H1 (cell line): ENCODE measurements around the gene ATP5F1A. TPM values are rescaled to one million over a fixed set of nuclear protein-coding genes. Genes with fewer than 3 reads are reported as not detected.

ENCODE experiments used
- CTCF ChIA-PET: fragments of 300-600 bp; sonication (Branson Sonifier 250); formaldehyde crosslinking; loops from one replicate; lab custom pipeline; 2021; ENCODE audit not compliant: partially characterized antibody; lab: Charles Lee
- POLR2A ChIA-PET: fragments of 300-600 bp; sonication (Branson Sonifier 250); formaldehyde crosslinking; loops from one replicate; lab custom pipeline; 2021; ENCODE audit warnings: inconsistent platforms; ENCODE audit not compliant: partially characterized antibody; lab: Charles Lee
- DNase-seq, 2 experiments: peaks; one replicate each; pipeline versions ENCODE4 v3.0.0 to v3.0.0-alpha.2; 2010 to 2022; ENCODE audit warnings: low spot score in 2 of 2, low read depth in 1 of 2, mixed read lengths in 1 of 2
- FAIRE-seq: peaks from 2 replicates; lab custom pipeline; 2011; peaks lifted over from hg19 to GRCh38; lab: Jason Lieb, UNC
- H2AFZ ChIP-seq: 2 replicates; pipeline ENCODE4 v1.8.1; 2012; ENCODE audit warnings: low read length, inconsistent platforms
- H2AK5ac ChIP-seq: 2 replicates; pipeline ENCODE4 v1.6.1; 2013; ENCODE audit warnings: low read depth, low read length
- H2BK120ac ChIP-seq: replicated peaks from 2 replicates; pipeline ENCODE3; 2013; ENCODE audit warnings: low read depth, low read length, inconsistent platforms
- H2BK12ac ChIP-seq: 2 replicates; pipeline ENCODE4 v1.6.1; 2013; ENCODE audit warnings: low read depth, low read length
- H2BK15ac ChIP-seq: 2 replicates; pipeline ENCODE4 v1.6.1; 2013; ENCODE audit warnings: low read length
- H2BK20ac ChIP-seq: 2 replicates; pipeline ENCODE4 v1.6.1; 2013; ENCODE audit warnings: low read length
- H2BK5ac ChIP-seq: 2 replicates; pipeline ENCODE4 v1.6.1; 2013; ENCODE audit warnings: low read depth, low read length
- H3K14ac ChIP-seq: 2 replicates; pipeline ENCODE4 v1.6.1; 2013; ENCODE audit warnings: inconsistent platforms; ENCODE audit not compliant: insufficient read length
- H3K18ac ChIP-seq: 2 replicates; pipeline ENCODE4 v1.6.1; 2013; ENCODE audit warnings: low read length; ENCODE audit errors: extremely low read depth
- H3K23ac ChIP-seq: 2 replicates; pipeline ENCODE4 v1.6.1; 2013; ENCODE audit warnings: inconsistent platforms; ENCODE audit not compliant: insufficient read length
- H3K23me2 ChIP-seq: 2 replicates; pipeline ENCODE4 v1.6.1; 2013; ENCODE audit warnings: low read depth, low read length
- H3K27ac ChIP-seq: 2 replicates; pipeline ENCODE4 v1.6.1; 2011; ENCODE audit warnings: low read depth, low read length, inconsistent platforms
- H3K27me3 ChIP-seq, 4 experiments: replicated peaks in 1 of 4; 1 replicate in 1 of 4; 2 replicates in 3 of 4; pipeline versions ENCODE4 v1.6.1 to v1.8.1; 2011 to 2013; ENCODE audit warnings: low read length in 3 of 4, mild to moderate bottlenecking in 3 of 4, inconsistent platforms in 2 of 4, mixed read lengths in 2 of 4, moderate library complexity in 1 of 4; ENCODE audit not compliant: control insufficient read depth in 3 of 4, insufficient read depth in 3 of 4; ENCODE audit errors: extremely low read depth in 1 of 4
- H3K36me3 ChIP-seq, 4 experiments: 2 replicates each; pipeline versions ENCODE4 v1.6.1 to v1.8.1; 2011 to 2013; ENCODE audit warnings: mild to moderate bottlenecking in 4 of 4, low read length in 3 of 4, moderate library complexity in 2 of 4, control low read depth in 1 of 4, inconsistent platforms in 1 of 4; ENCODE audit not compliant: insufficient read depth in 4 of 4, control insufficient read depth in 2 of 4
- H3K4ac ChIP-seq: replicated peaks from 2 replicates; pipeline ENCODE3; 2013; ENCODE audit warnings: low read length, low read depth, mixed read lengths, inconsistent platforms; ENCODE audit not compliant: insufficient read length
- H3K4me1 ChIP-seq, 4 experiments: replicated peaks in 1 of 4; 1 replicate in 1 of 4; 2 replicates in 3 of 4; pipeline versions ENCODE4 v1.6.1 to v1.8.1; 2011 to 2013; ENCODE audit warnings: low read length in 3 of 4, inconsistent platforms in 2 of 4, mixed read lengths in 1 of 4; ENCODE audit not compliant: insufficient read depth in 4 of 4, control insufficient read depth in 3 of 4
- H3K4me2 ChIP-seq, 2 experiments: 2 replicates each; pipeline versions ENCODE4 v1.6.1 to v1.8.1; 2011 to 2013; ENCODE audit warnings: low read depth in 2 of 2, low read length in 2 of 2, control low read depth in 1 of 2, inconsistent platforms in 1 of 2, mild to moderate bottlenecking in 1 of 2; ENCODE audit not compliant: insufficient read depth in 1 of 2
- H3K4me3 ChIP-seq, 4 experiments: fragments of 200-600, 300-600 bp in 1 of 4; sonication (generic), shearing (Covaris generic), sonication (Bioruptor Twin) in 1 of 4; 2 replicates each; pipeline versions ENCODE4 v1.5.1 to v1.8.1; 2011 to 2016; ENCODE audit warnings: low read length in 4 of 4, low read depth in 3 of 4, control low read depth in 2 of 4, inconsistent platforms in 2 of 4, mild to moderate bottlenecking in 2 of 4, mixed read lengths in 1 of 4, moderate library complexity in 1 of 4; ENCODE audit not compliant: insufficient read depth in 2 of 4; ENCODE audit errors: extremely low read depth in 1 of 4
- H3K56ac ChIP-seq: replicated peaks from 2 replicates; pipeline ENCODE3; 2013; ENCODE audit warnings: low read depth, mild to moderate bottlenecking, mixed read lengths, low read length, inconsistent platforms; ENCODE audit not compliant: insufficient read length
- H3K79me1 ChIP-seq: 2 replicates; pipeline ENCODE4 v1.6.1; 2013; ENCODE audit warnings: low read depth, low read length, control low read depth
- H3K79me2 ChIP-seq, 2 experiments: 2 replicates each; pipeline versions ENCODE4 v1.6.1 to v1.8.1; 2012 to 2013; ENCODE audit warnings: low read length in 2 of 2, mild to moderate bottlenecking in 2 of 2, inconsistent platforms in 1 of 2; ENCODE audit not compliant: insufficient read depth in 2 of 2, control insufficient read depth in 1 of 2
- H3K9ac ChIP-seq, 4 experiments: replicated peaks in 1 of 4; 1 replicate in 1 of 4; 2 replicates in 3 of 4; pipeline versions ENCODE4 v1.6.1 to v1.8.1; 2011 to 2013; ENCODE audit warnings: low read depth in 3 of 4, low read length in 3 of 4, control low read depth in 2 of 4, mild to moderate bottlenecking in 2 of 4, moderate library complexity in 2 of 4, inconsistent platforms in 1 of 4; ENCODE audit errors: extremely low read depth in 1 of 4
- H3K9me3 ChIP-seq, 2 experiments: 2 replicates each; pipeline versions ENCODE4 v1.6.1 to v1.8.1; 2012 to 2013; ENCODE audit warnings: mild to moderate bottlenecking in 2 of 2, moderate library complexity in 2 of 2, control low read depth in 1 of 2, inconsistent platforms in 1 of 2, low read depth in 1 of 2, low read length in 1 of 2, mixed read lengths in 1 of 2; ENCODE audit not compliant: insufficient read depth in 2 of 2
- H4K20me1 ChIP-seq, 2 experiments: replicated peaks in 1 of 2; 2 replicates each; pipeline versions ENCODE3 to v1.8.1; 2011 to 2013; ENCODE audit warnings: inconsistent platforms in 2 of 2, low read length in 2 of 2, mild to moderate bottlenecking in 1 of 2; ENCODE audit not compliant: insufficient read depth in 2 of 2, control insufficient read depth in 1 of 2
- H4K5ac ChIP-seq: 2 replicates; pipeline ENCODE4 v1.6.1; 2013; ENCODE audit warnings: low read length, low read depth, mixed read lengths, inconsistent platforms; ENCODE audit not compliant: insufficient read length
- H4K8ac ChIP-seq: 2 replicates; pipeline ENCODE4 v1.8.0; 2013; ENCODE audit warnings: mild to moderate bottlenecking, moderate library complexity, low read length, inconsistent platforms; ENCODE audit not compliant: insufficient read depth; ENCODE audit errors: extremely low read depth
- H4K91ac ChIP-seq: replicated peaks from 2 replicates; pipeline ENCODE3; 2013; ENCODE audit warnings: low read length, mixed read lengths, inconsistent platforms; ENCODE audit not compliant: insufficient read length
- E2F6 ChIP-seq: IDR thresholded peaks from 2 replicates; pipeline ENCODE4 v1.6.1; 2012; ENCODE audit warnings: inconsistent platforms
- SP1 ChIP-seq: IDR thresholded peaks from 2 replicates; pipeline ENCODE4 v1.6.1; 2011; ENCODE audit warnings: low read depth, low read length
- SP4 ChIP-seq: IDR thresholded peaks from 2 replicates; pipeline ENCODE4 v1.6.1; 2012; ENCODE audit warnings: low read length, inconsistent platforms
- SUZ12 ChIP-seq: fragments of 200-600 bp; sonication (generic); IDR thresholded peaks from 2 replicates; pipeline ENCODE4 v1.6.1; 2012; ENCODE audit warnings: mild to moderate bottlenecking, inconsistent platforms, low read length, moderate library complexity, mixed read lengths
- TAF1 ChIP-seq: IDR thresholded peaks from 2 replicates; pipeline ENCODE4 v1.6.1; 2011; ENCODE audit warnings: mild to moderate bottlenecking, low read depth, low read length
- TAF7 ChIP-seq: optimal IDR thresholded peaks from 2 replicates; pipeline ENCODE3; 2011; ENCODE audit warnings: low read depth, mild to moderate bottlenecking, inconsistent platforms, low read length, moderate library complexity, borderline replicate concordance
- TCF12 ChIP-seq: IDR thresholded peaks from 2 replicates; pipeline ENCODE4 v1.6.1; 2011; ENCODE audit warnings: low read depth, mild to moderate bottlenecking, low read length
- WGBS, 2 experiments: shearing (Covaris generic) in 1 of 2; methylation state at CpG; one replicate each; pipeline versions ENCODE4 v1.1.6 to v1.1.7; 2013 to 2015; ENCODE audit warnings: low lambda C conversion rate in 2 of 2, mixed read lengths in 2 of 2, inconsistent platforms in 1 of 2, low coverage in 1 of 2, missing lambda C conversion rate in 1 of 2; ENCODE audit not compliant: insufficient replicate concordance in 2 of 2, insufficient coverage in 1 of 2, insufficient read length in 1 of 2; ENCODE audit errors: extremely low coverage in 1 of 2, missing lambda C conversion rate in 1 of 2; 5-methylcytosine and 5-hydroxymethylcytosine counted together
- polyA plus RNA-seq, 7 experiments: library from polyadenylated mRNA; depleted of rRNA in 3 of 7; stranded (reverse) in 5 of 7; unstranded in 2 of 7; fragments of >200 nt in 5 of 7; fragments of 200-250 nt in 2 of 7; gene quantifications; 1 replicate in 5 of 7; 2 replicates in 1 of 7; 4 replicates in 1 of 7; pipeline versions ENCODE4 v1.2.1 to v1.2.3, GENCODE V29; 2011 to 2013; ENCODE audit warnings: missing spikeins in 2 of 7, mixed read lengths in 2 of 7
- total RNA-seq: library from RNA; stranded (reverse); fragmentation: NEBNext Ultra II Directional; extraction: Animal tissue kit (Norgen Biotek cat#: 25700); gene quantifications from 2 replicates; pipeline ENCODE4 v1.2.1, GENCODE V29; 2021

ATP5F1A gene
- total and polyA plus RNA-seq, 2 of the 8 experiments (the other 6 are each of a cell fraction or from before 2014, with no cell fraction given) = 685 to 970 TPM

DNA sequence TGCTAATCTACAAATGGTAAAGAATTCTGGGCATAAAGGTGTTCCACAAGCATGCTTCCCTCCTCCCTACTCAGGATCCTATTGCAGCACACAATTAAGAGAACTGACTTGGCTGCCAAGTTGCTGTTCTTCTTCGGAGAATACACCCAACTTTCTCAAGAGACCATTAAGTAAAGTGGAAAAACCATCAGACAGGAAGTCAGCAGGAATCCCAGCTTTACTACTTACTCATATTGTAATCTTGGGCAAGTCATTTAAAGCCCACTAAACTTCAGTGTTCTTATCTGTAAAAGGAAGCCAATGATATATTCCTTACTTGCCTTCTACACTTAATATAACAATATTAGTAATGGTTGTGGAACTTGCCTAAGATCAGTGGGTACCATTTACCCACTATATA lies 63.9 kb downstream of the ATP5F1A start:
- no peaks in the 10 kb centered on the region for H3K23me2 ChIP-seq
- H4K8ac ChIP-seq = no peak overlapping the region
- ChIA-PET CTCF (interaction anchor here (0.8 to 1.7 kb wide), 3 partner anchors 12 to 370 kb away, joined by 3 to 9 read pairs (median 4); no protein-coding TSS in a partner anchor), POLR2A (no interaction called here)
- H4K91ac ChIP-seq = no peak overlapping the region
- WGBS, 2 experiments = 100% methylated on average over 1 of the region's 1 CpG; no CpG with 5 or more reads in 1 of the 2 experiments
- no peak for FAIRE-seq
- no peak overlapping the region for H2AFZ ChIP-seq
- H3K27ac ChIP-seq = no peak overlapping the region
- no peaks in the 10 kb centered on the region for H3K9me3 ChIP-seq
- no peaks in the 10 kb centered on the region for H3K79me2 ChIP-seq
- no peak overlapping the region for H3K18ac ChIP-seq
- no peaks in the 10 kb centered on the region for H3K36me3 ChIP-seq
- no peaks in the 10 kb centered on the region for H3K4me1 ChIP-seq
- H3K4me3 ChIP-seq = no peak overlapping the region
- no peak overlapping the region for H3K9ac ChIP-seq
- H3K23ac ChIP-seq = no peak overlapping the region
- no peak overlapping the region for H2BK12ac ChIP-seq
- no peak for DNase-seq
- H2AK5ac ChIP-seq = no peak overlapping the region
- H4K5ac ChIP-seq = no peak overlapping the region
- H2BK15ac ChIP-seq = no peak overlapping the region
- no peaks in the 10 kb centered on the region for H3K79me1 ChIP-seq
- H3K56ac ChIP-seq = no peak overlapping the region
- H4K20me1 ChIP-seq = no peaks in the 10 kb centered on the region
- TF ChIP-seq TAF7 (no peak), TAF1 (no peak), SP1 (no peak), E2F6 (no peak), SP4 (no peak), TCF12 (no peak), SUZ12 (no peak)
- no peak overlapping the region for H3K4ac ChIP-seq
- H2BK120ac ChIP-seq = no peak overlapping the region
- H3K14ac ChIP-seq = no peak overlapping the region
- H3K27me3 ChIP-seq = peaks cover 2 to 5% (median 5%) of the 10 kb centered on the region in 4 experiments
- H2BK5ac ChIP-seq = no peak overlapping the region
- H2BK20ac ChIP-seq = no peak overlapping the region
- H3K4me2 ChIP-seq = no peak overlapping the region
